ENCODE measurements around the gene TMEM181.
"Not testable (repeated sequence)": the region's sequence is repeated elsewhere in the genome, so short reads cannot be mapped to it uniquely, and the experiment has no call there.

Gene TMEM181

GRCh38 chr6:158536891-158537798 lies 22.7 kb upstream of the TMEM181 start:
- no peak for DNase-seq (ENCODE audit: low read depth)

- no peak for DNase-seq (ENCODE audit: low read depth)
Observed at GRCh38 chr6:158538741-158539140, 21.1 kb upstream of the TMEM181 start.

- DNase-seq (ENCODE audit: low read depth) = no peak
Observed at GRCh38 chr6:158539413-158539812, 20.5 kb upstream of the TMEM181 start.

GRCh38 chr6:158539881-158540280 lies 20.0 kb upstream of the TMEM181 start:
- DNase-seq (ENCODE audit: low read depth) = no peak

- no peak for DNase-seq (ENCODE audit: low read depth)
Observed at GRCh38 chr6:158543606-158544185, 16.2 kb upstream of the TMEM181 start.

- no peak for DNase-seq (ENCODE audit: low read depth)
Observed at GRCh38 chr6:158544428-158544827, 15.5 kb upstream of the TMEM181 start.

GRCh38 chr6:158545043-158545966 lies 14.6 kb upstream of the TMEM181 start:
- DNase-seq (ENCODE audit: low read depth) = no peak

GRCh38 chr6:158548418-158549161 lies 11.3 kb upstream of the TMEM181 start:
- DNase-seq (ENCODE audit: low read depth) = no peak

- DNase-seq (ENCODE audit: low read depth) = no peak
Observed at GRCh38 chr6:158552055-158552795, 7.7 kb upstream of the TMEM181 start.

- no peak for DNase-seq (ENCODE audit: low read depth)
Observed at GRCh38 chr6:158552796-158553138, 7.1 kb upstream of the TMEM181 start.

GRCh38 chr6:158554611-158555361 lies 5.1 kb upstream of the TMEM181 start:
- no peak for DNase-seq (ENCODE audit: low read depth)

GRCh38 chr6:158556113-158556512 lies 3.8 kb upstream of the TMEM181 start:
- DNase-seq (ENCODE audit: low read depth) = no peak

- not testable (repeated sequence) for DNase-seq (ENCODE audit: low read depth)
Observed at GRCh38 chr6:158557110-158557509, 2.8 kb upstream of the TMEM181 start.

- no peak for DNase-seq (ENCODE audit: low read depth)
Observed at GRCh38 chr6:158557927-158558326, 2.0 kb upstream of the TMEM181 start.

GRCh38 chr6:158558415-158559306 lies 1.2 kb upstream of the TMEM181 start:
- DNase-seq (ENCODE audit: low read depth) = no peak

GRCh38 chr6:158559338-158559894 lies 475 bp upstream of the TMEM181 start:
- no peak for DNase-seq (ENCODE audit: low read depth)

- no peak for DNase-seq (ENCODE audit: low read depth)
Observed at GRCh38 chr6:158560836-158561320, 987 bp downstream of the TMEM181 start.

GRCh38 chr6:158561321-158561884 lies 1.5 kb downstream of the TMEM181 start:
- no peak for DNase-seq (ENCODE audit: low read depth)
